Suprapubic skin (tissue), 3 donors: ENCODE results near the gene TMA7B.

Experiments
- CTCF ChIP-seq, 2 donors: fragments of 200-600 bp in 1 of 2; fragments of 450-650 bp in 1 of 2; sonication (generic) in 1 of 2; IDR thresholded peaks; one replicate each; pipeline ENCODE4 v1.5.1; 2016 to 2019; ENCODE audit warnings: antibody characterized with exemption in 2 of 2, mild to moderate bottlenecking in 1 of 2, moderate library complexity in 1 of 2
- EP300 ChIP-seq: sonication (generic); formaldehyde crosslinking; IDR thresholded peaks from one replicate; pipeline ENCODE4 v1.6.1; 2017; ENCODE audit warnings: antibody characterized with exemption

- TF ChIP-seq CTCF (IDR thresholded peaks at IDR 0.05), result no peak
- TF ChIP-seq EP300, result no peak
Observed at GRCh38 chr22:40008726-40009291, 48.6 kb downstream of the TMA7B start.
